NOMO-1 treated with dmso at 0.1 percent for 144 hours (cell line): ENCODE measurements around the gene STAC2.
A peak's percentile ranks its signal among the peaks of the same experiment; 100 is the strongest.

Source experiments
- DNase-seq: peaks from one replicate; lab custom pipeline; 2025; ENCODE audit not compliant: unreplicated experiment; lab: John Stamatoyannopoulos, UW

STAC2 gene

GRCh38 chr17:39235555-39236449, 10.1 kb upstream of the STAC2 start:
- DNase-seq, result peak; percentile 81

GRCh38 chr17:39231591-39232551, 6.1 kb upstream of the STAC2 start:
- DNase-seq, result peak; percentile 29

- no peak for DNase-seq
Measured at GRCh38 chr17:39231091-39231561, 5.4 kb upstream of the STAC2 start.

DNA sequence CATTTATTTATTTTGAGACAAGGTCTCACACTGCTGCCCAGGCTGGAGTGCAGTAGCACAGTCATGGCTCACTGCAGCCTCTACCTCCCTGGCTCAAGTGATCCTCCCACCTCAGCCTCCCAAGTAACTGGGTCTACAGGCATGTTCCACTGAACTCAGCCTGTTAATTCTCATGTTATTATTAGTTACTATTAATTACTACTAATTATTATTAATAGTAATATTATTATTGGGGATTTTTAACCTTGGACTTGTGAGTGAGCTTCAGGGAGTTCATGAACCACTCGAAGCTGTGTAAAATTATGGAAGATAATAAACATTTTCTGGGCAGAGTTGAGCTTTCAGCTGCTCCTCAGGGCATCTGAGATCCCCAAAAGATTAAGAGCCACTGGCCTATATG, 4.6 kb upstream of the STAC2 start:
- DNase-seq, result no peak

GRCh38 chr17:39229274-39229913, 3.6 kb upstream of the STAC2 start:
- DNase-seq, result peak; percentile 37

- DNase-seq, result no peak
Measured at GRCh38 chr17:39227364-39227919, 1.7 kb upstream of the STAC2 start.

DNA sequence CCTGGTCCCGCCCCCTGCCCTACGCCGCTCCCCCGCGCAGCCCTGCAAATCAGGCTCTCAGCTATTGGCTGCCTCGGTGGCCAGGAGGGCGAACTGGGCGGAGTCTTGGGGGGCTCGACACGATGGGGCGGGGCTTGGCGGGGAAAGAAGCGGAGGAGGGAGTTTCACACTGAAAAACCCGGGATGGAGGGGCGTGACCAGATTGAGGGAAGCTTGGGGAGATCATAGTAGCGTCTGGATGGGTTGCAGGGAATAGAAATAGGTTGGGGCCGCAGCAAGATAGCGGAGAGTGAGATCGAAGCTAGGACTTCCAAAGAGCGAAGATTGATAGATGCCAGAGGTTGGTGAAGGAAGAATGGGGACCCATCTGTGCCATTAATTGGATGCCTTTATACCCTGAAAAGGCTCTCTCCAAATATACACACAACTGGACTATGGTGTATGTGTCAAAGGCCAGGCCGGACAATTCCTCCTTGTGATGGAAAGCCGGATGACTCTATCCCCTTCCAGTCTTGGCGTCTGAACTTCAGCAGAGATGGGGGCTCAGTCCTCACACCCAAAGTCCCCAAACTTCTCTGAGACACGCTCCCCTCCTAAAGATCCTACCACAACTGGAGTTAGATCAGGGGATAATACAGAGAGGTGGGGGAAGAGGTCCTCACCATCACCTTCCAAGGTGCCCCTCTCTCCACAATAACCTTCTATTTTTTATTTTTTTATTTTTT, 376 bp upstream of the STAC2 start:
- no peak for DNase-seq

- DNase-seq, result no peak
Measured at GRCh38 chr17:39224778-39225307, 902 bp downstream of the STAC2 start.

GRCh38 chr17:39223907-39224777, 1.6 kb downstream of the STAC2 start:
- no peak for DNase-seq

DNA sequence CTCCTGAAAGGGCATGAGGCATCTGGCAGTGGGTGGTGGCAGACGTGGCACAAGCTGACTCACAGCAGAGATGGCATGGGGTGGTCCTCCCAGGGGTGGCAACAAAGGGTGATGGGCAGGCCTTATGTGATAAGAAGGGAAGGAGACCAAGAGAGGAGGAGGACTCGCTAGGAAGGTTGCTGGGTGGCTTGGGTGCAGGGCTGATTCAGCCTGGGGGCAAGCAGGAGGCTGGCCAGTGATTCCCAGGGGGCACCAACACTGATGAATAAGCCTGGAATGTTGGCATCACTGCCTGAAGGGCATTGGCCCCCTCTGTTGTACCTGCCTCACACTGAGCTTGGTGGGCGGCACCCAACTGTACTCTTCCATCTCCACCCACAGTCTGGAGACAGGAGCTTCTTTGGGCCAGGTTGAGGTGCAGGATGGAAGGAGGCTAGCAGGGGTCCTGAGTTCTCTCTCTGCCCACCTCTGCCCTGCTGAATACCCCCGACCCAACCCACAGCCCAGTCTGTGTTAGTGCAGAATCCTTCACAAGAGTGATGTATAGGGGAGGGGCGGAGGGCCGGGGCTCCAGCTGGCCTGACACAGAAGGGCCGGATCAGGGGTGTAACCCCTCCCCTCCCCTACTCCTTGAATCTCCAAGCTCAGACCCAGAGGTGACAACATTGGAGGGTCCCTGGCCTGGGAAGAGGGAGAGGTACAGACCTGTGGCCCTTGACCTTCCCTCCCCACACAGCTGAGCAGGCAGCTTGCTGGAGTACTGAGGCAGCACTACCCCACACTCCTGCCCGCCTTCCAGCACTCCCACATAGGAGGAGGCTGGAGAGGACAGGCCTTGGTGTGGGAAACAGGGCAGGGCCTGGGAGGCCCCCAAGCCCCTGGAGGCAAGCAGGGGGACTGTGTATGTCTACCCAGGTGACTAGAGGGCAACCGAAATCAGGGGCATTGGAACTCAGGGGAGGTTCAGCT, 2.6 kb downstream of the STAC2 start:
- no peak for DNase-seq

DNA sequence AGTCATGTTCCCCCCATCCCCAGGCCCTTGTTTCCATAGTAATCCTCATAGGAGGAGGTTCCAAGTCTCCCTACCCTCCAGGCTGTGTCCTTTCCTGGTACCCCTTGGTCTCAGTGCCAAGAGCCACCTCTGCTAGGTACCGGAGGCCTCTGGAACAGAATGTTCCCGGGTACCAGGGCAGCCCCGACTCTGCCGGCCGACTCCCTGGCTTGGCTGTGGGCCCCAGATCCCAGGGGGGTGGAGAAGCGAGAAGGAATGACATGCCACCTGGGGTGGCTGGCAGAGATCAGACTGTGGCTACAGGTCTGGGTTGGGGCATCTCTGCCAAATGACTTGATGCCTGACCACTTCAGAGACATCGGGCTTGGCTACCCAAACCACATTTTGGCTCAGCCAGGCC, 3.6 kb downstream of the STAC2 start:
- no peak for DNase-seq

- no peak for DNase-seq
Measured at GRCh38 chr17:39221572-39221971, 4.2 kb downstream of the STAC2 start.

DNA sequence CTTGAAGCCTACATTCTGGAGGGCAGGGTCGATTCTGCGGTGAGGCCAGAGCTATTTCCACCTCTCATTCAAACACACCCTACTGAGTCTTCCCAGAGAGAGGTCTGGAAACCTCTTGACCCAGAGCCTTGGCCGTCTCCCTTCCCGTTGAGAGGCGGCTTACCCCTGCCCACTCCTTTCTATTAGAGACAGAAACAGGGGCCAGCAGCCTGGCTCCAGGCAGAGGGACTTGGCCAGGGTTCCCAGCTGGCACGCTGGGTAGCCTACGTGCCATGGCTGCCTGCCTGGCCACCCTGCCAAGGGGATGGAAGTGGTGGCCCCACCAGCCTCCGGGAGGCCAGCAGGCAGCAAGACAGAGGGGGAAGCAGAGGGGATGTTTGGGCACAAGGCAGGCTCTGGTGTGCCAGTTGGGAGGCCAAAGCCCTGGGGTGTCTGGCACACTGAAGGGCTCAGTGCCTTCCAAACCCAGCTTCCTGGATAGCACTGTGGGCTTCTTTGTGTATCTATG, 6.0 kb downstream of the STAC2 start:
- DNase-seq, result no peak

- DNase-seq, result no peak
Measured at GRCh38 chr17:39218906-39219305, 6.8 kb downstream of the STAC2 start.

- no peak for DNase-seq
Measured at GRCh38 chr17:39217734-39218369, 7.9 kb downstream of the STAC2 start.

DNA sequence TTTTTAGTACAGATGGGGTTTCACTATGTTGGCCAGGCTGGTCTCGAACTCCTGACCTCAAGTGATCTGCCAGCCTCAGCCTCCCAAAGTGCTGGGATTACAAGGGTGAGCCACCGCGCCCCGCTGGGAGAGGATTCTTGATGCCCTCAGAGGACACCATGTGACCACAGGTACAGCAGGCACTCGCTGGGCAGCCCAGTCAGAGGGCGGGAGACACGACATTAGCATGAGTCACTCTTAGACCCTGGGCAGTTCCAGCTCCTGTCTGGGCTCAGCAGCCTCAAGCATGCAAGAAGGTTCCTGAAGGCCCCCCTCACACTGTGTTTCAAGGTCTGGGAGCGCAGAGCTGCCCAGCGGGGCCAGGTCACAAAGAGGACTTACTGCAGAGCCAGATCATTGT, 11.9 kb downstream of the STAC2 start:
- DNase-seq, result no peak

GRCh38 chr17:39212841-39213480, 12.8 kb downstream of the STAC2 start:
- no peak for DNase-seq
